Activated CD4-positive, alpha-beta T cell treated with anti-CD3 and anti-CD28 coated beads, Interleukin-2, amount 50 U/mL, for 48 hours (primary cell): Measurements from ENCODE around the gene CLEC1B.
"Not testable (repeated sequence)": the region's sequence is repeated elsewhere in the genome, so short reads cannot be mapped to it uniquely, and the experiment has no call there.

Experiments used
- DNase-seq, 2 experiments: peaks; one replicate each; pipeline ENCODE4 v3.0.0-alpha.2; 2020

Gene CLEC1B

GRCh38 chr12:9999016-9999415, at the start of gene CLEC1B:
Gene CLEC1B (minus strand): TSS chr12:9999121. CDS start chr12:9999100, 21 bp downstream.
- DNase-seq, result no peak

GRCh38 chr12:10048526-10048925, 49.6 kb upstream of the CLEC1B start:
- no peak for DNase-seq

- DNase-seq, result no peak
Observed at GRCh38 chr12:10042167-10042566, 43.2 kb upstream of the CLEC1B start.

GRCh38 chr12:10033783-10034545, 35.0 kb upstream of the CLEC1B start:
- DNase-seq, result no peak

GRCh38 chr12:10031771-10032175, 32.9 kb upstream of the CLEC1B start:
- no peak for DNase-seq

- DNase-seq, result no peak
Observed at GRCh38 chr12:10031321-10031720, 32.4 kb upstream of the CLEC1B start.

- no peak for DNase-seq
Observed at GRCh38 chr12:10030446-10030845, 31.5 kb upstream of the CLEC1B start, which contains the start of gene CLEC9A. Gene CLEC9A (plus strand): TSS chr12:10030682. CDS start chr12:10052688, 22,006 bp downstream.

- no peak for DNase-seq
Observed at GRCh38 chr12:10027721-10028120, 28.8 kb upstream of the CLEC1B start.

GRCh38 chr12:10027311-10027710, 28.4 kb upstream of the CLEC1B start:
- no peak for DNase-seq

GRCh38 chr12:10026666-10027065, 27.7 kb upstream of the CLEC1B start:
- DNase-seq, result not testable (repeated sequence)

GRCh38 chr12:10025236-10025635, 26.3 kb upstream of the CLEC1B start:
- no peak for DNase-seq

- no peak for DNase-seq
Observed at GRCh38 chr12:10021342-10021741, 22.4 kb upstream of the CLEC1B start.

GRCh38 chr12:10018386-10018785, 19.5 kb upstream of the CLEC1B start:
- no peak for DNase-seq

GRCh38 chr12:10016881-10017280, 18.0 kb upstream of the CLEC1B start:
- no peak for DNase-seq

- no peak for DNase-seq
Observed at GRCh38 chr12:10015450-10015849, 16.5 kb upstream of the CLEC1B start.

- no peak for DNase-seq
Observed at GRCh38 chr12:10012630-10013330, 13.9 kb upstream of the CLEC1B start.

- DNase-seq, result no peak
Observed at GRCh38 chr12:10001171-10001776, 2.4 kb upstream of the CLEC1B start.

- DNase-seq, result no peak
Observed at GRCh38 chr12:9992296-9992695, 6.6 kb downstream of the CLEC1B start.

GRCh38 chr12:9991876-9992275, 7.0 kb downstream of the CLEC1B start:
- no peak for DNase-seq

GRCh38 chr12:9980126-9980525, 18.8 kb downstream of the CLEC1B start:
- no peak for DNase-seq

- DNase-seq, result no peak
Observed at GRCh38 chr12:9977916-9978315, 21.0 kb downstream of the CLEC1B start.

- DNase-seq, result not testable (repeated sequence)
Observed at GRCh38 chr12:9976626-9977025, 22.3 kb downstream of the CLEC1B start.

- DNase-seq, result no peak
Observed at GRCh38 chr12:9975614-9976013, 23.3 kb downstream of the CLEC1B start.

- not testable (repeated sequence) for DNase-seq
Observed at GRCh38 chr12:9974731-9975130, 24.2 kb downstream of the CLEC1B start.
